SK-N-SH (cell line): ENCODE results near the gene TIMM10B. TPM values are rescaled to one million over a fixed set of nuclear protein-coding genes. Genes with fewer than 3 reads are reported as not detected.

Source experiments
- CTCF ChIA-PET: fragments of 300-600, 350-600 bp; formaldehyde crosslinking; extraction: SDS; loops from one replicate; lab custom pipeline; 2021; lab: Yijun Ruan, JAX
- POLR2A ChIA-PET: fragments of 350-600 bp; sonication (Branson Sonifier 250); formaldehyde crosslinking; extraction: SDS; loops from one replicate; lab custom pipeline; 2020; ENCODE audit warnings: antibody characterized with exemption, inconsistent platforms; lab: Yijun Ruan, JAX
- DNase-seq: peaks from one replicate; pipeline ENCODE4 v3.0.0; 2012
- H2AFZ ChIP-seq: fragments of 200-600 bp; sonication (generic); 2 replicates; pipeline ENCODE4 v1.8.1; 2016; ENCODE audit warnings: antibody characterized with exemption, mild to moderate bottlenecking, low read depth
- H3F3A ChIP-seq: fragments of 200-600 bp; sonication (generic); replicated peaks from 2 replicates; pipeline ENCODE3; 2016; ENCODE audit warnings: antibody characterized with exemption, mild to moderate bottlenecking; ENCODE audit not compliant: insufficient read depth
- H3K27ac ChIP-seq, 2 experiments: fragments of 200-500 bp in 1 of 2; fragments of 200-600 bp in 1 of 2; sonication (Bioruptor generic) in 1 of 2; sonication (generic), shearing (Covaris generic) in 1 of 2; 2 replicates each; pipeline versions ENCODE4 v1.5.1 to v1.6.1; 2014 to 2016; ENCODE audit warnings: low read depth in 2 of 2, inconsistent platforms in 1 of 2, low read length in 1 of 2, mild to moderate bottlenecking in 1 of 2, mixed read lengths in 1 of 2
- H3K27me3 ChIP-seq: fragments of 200-600 bp; sonication (generic), shearing (Covaris generic); 2 replicates; pipeline ENCODE4 v1.6.1; 2016; ENCODE audit warnings: mixed run types; ENCODE audit not compliant: insufficient read depth
- H3K36me3 ChIP-seq, 2 experiments: fragments of 200-500 bp in 1 of 2; fragments of 200-600 bp in 1 of 2; sonication (Bioruptor generic) in 1 of 2; sonication (generic) in 1 of 2; replicated peaks in 1 of 2; 2 replicates each; pipeline versions ENCODE3 to v1.5.1; 2014 to 2016; ENCODE audit warnings: low read length in 1 of 2, mild to moderate bottlenecking in 1 of 2; ENCODE audit not compliant: insufficient read depth in 2 of 2, control insufficient read depth in 1 of 2
- H3K4me1 ChIP-seq, 2 experiments: fragments of 200-500 bp in 1 of 2; fragments of 200-600 bp in 1 of 2; sonication (Bioruptor generic) in 1 of 2; sonication (generic), shearing (Covaris generic) in 1 of 2; 2 replicates each; pipeline versions ENCODE4 v1.5.1 to v1.6.1; 2014 to 2016; ENCODE audit warnings: low read depth in 1 of 2, low read length in 1 of 2, mixed run types in 1 of 2; ENCODE audit not compliant: insufficient read depth in 2 of 2, control insufficient read depth in 1 of 2
- H3K4me2 ChIP-seq: fragments of 200-600 bp; sonication (generic), shearing (Covaris generic); 2 replicates; pipeline ENCODE4 v1.6.1; 2017; ENCODE audit warnings: mixed run types
- H3K4me3 ChIP-seq, 2 experiments: fragments of 200-500 bp in 1 of 2; fragments of 200-600 bp in 1 of 2; sonication (Bioruptor generic) in 1 of 2; sonication (generic), shearing (Covaris generic) in 1 of 2; 2 replicates each; pipeline versions ENCODE4 v1.5.1 to v1.8.1; 2014 to 2016; ENCODE audit warnings: low read depth in 2 of 2, inconsistent platforms in 1 of 2, low read length in 1 of 2, mild to moderate bottlenecking in 1 of 2, mixed read lengths in 1 of 2, moderate library complexity in 1 of 2
- H3K79me2 ChIP-seq: fragments of 200-600 bp; sonication (generic); 2 replicates; pipeline ENCODE4 v1.8.1; 2017; ENCODE audit warnings: mild to moderate bottlenecking; ENCODE audit not compliant: insufficient read depth
- H3K9ac ChIP-seq: fragments of 200-600 bp; sonication (generic); 2 replicates; pipeline ENCODE4 v1.6.1; 2017; ENCODE audit warnings: mixed run types
- H3K9me2 ChIP-seq: fragments of 200-600 bp; sonication (generic); 2 replicates; pipeline ENCODE4 v1.6.1; 2017; ENCODE audit warnings: mixed run types
- H3K9me3 ChIP-seq: fragments of 200-600 bp; sonication (generic); 2 replicates; pipeline ENCODE4 v1.6.1; 2017; ENCODE audit warnings: mixed run types, mild to moderate bottlenecking, moderate library complexity
- H4K20me1 ChIP-seq: fragments of 200-600 bp; sonication (generic); 2 replicates; pipeline ENCODE4 v1.6.1; 2017; ENCODE audit warnings: mild to moderate bottlenecking, mixed run types; ENCODE audit not compliant: insufficient read depth
- ELF1 ChIP-seq: IDR thresholded peaks from 2 replicates; pipeline ENCODE4 v1.4.0; 2012
- FOSL2 ChIP-seq: IDR thresholded peaks from 2 replicates; pipeline ENCODE4 v1.4.0; 2012; ENCODE audit warnings: low read depth, mild to moderate bottlenecking, moderate library complexity, borderline replicate concordance
- FOXM1 ChIP-seq: IDR thresholded peaks from 2 replicates; pipeline ENCODE4 v1.4.0; 2012; ENCODE audit warnings: low read depth, mild to moderate bottlenecking
- NRF1 ChIP-seq: IDR thresholded peaks from 2 replicates; pipeline ENCODE4 v1.6.1; 2012; ENCODE audit warnings: low read depth, mild to moderate bottlenecking, low read length
- POLR2AphosphoS5 ChIP-seq: IDR thresholded peaks from 2 replicates; pipeline ENCODE4 v1.6.1; 2012; ENCODE audit warnings: low read depth, low read length
- RAD21 ChIP-seq: IDR thresholded peaks from 2 replicates; pipeline ENCODE4 v1.6.1; 2012; ENCODE audit warnings: mild to moderate bottlenecking, low read length
- RCOR1 ChIP-seq: fragments of 150-350 bp; IDR thresholded peaks from 2 replicates; pipeline ENCODE4 v1.6.1; 2017; ENCODE audit warnings: antibody characterized with exemption, low read length
- SMC3 ChIP-seq: IDR thresholded peaks from 2 replicates; pipeline ENCODE4 v1.6.1; 2012; ENCODE audit warnings: low read depth, low read length, improper control_type of control experiment
- TAF1 ChIP-seq: IDR thresholded peaks from 2 replicates; pipeline ENCODE4 v1.6.1; 2012; ENCODE audit warnings: low read depth, mild to moderate bottlenecking, low read length, moderate library complexity, borderline replicate concordance
- WGBS: methylation state at CpG from one replicate; pipeline ENCODE4 v1.1.6; 2017; ENCODE audit warnings: low lambda C conversion rate; 5-methylcytosine and 5-hydroxymethylcytosine counted together
- polyA plus RNA-seq, 3 experiments: library from polyadenylated mRNA; depleted of rRNA; stranded (reverse); fragments of >200 nt; gene quantifications; 2 replicates each; pipeline ENCODE4 v1.2.3, GENCODE V29; 2012
- TF ChIP-seq, protein P1 (sequence below): IDR thresholded peaks from 2 replicates; pipeline ENCODE4 v1.4.0; 2012; ENCODE audit warnings: low read depth, borderline replicate concordance
- TF ChIP-seq, protein P2 (sequence below): fragments of 200-600 bp; sonication (generic); IDR thresholded peaks from 2 replicates; pipeline ENCODE4 v1.6.1; 2017; ENCODE audit warnings: antibody characterized with exemption, mild to moderate bottlenecking, moderate library complexity

Gene TIMM10B
- polyA plus RNA-seq, 1 of the 3 experiments (the other 2 are of a cell fraction) = 26.2 TPM

DNA sequence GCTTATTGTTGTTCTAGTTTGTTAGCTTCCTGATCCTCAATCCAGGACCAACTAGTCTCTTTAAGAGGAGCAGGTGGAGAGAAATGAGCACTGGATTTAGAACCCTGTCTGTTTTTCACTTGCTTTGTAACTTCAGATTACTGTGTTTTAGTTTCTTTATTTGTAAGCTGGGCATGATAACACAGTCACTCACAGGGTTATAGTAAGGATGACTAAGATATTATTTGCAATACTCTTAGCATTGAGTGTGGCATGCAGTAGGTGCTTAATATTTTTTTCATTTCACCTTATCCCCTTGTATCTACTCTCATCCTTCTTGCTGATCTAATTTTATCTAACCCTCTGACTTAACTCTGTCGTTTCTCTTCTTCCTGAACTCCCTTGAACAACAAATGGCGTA is 49.5 kb downstream of the TIMM10B start (continued):
- TF ChIP-seq, protein P1, sequence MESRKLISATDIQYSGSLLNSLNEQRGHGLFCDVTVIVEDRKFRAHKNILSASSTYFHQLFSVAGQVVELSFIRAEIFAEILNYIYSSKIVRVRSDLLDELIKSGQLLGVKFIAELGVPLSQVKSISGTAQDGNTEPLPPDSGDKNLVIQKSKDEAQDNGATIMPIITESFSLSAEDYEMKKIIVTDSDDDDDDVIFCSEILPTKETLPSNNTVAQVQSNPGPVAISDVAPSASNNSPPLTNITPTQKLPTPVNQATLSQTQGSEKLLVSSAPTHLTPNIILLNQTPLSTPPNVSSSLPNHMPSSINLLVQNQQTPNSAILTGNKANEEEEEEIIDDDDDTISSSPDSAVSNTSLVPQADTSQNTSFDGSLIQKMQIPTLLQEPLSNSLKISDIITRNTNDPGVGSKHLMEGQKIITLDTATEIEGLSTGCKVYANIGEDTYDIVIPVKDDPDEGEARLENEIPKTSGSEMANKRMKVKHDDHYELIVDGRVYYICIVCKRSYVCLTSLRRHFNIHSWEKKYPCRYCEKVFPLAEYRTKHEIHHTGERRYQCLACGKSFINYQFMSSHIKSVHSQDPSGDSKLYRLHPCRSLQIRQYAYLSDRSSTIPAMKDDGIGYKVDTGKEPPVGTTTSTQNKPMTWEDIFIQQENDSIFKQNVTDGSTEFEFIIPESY = no peak
- TF ChIP-seq NRF1 (no peak), POLR2AphosphoS5 (no peak), FOXM1 (no peak), ELF1 (no peak)
- TF ChIP-seq, protein P2, sequence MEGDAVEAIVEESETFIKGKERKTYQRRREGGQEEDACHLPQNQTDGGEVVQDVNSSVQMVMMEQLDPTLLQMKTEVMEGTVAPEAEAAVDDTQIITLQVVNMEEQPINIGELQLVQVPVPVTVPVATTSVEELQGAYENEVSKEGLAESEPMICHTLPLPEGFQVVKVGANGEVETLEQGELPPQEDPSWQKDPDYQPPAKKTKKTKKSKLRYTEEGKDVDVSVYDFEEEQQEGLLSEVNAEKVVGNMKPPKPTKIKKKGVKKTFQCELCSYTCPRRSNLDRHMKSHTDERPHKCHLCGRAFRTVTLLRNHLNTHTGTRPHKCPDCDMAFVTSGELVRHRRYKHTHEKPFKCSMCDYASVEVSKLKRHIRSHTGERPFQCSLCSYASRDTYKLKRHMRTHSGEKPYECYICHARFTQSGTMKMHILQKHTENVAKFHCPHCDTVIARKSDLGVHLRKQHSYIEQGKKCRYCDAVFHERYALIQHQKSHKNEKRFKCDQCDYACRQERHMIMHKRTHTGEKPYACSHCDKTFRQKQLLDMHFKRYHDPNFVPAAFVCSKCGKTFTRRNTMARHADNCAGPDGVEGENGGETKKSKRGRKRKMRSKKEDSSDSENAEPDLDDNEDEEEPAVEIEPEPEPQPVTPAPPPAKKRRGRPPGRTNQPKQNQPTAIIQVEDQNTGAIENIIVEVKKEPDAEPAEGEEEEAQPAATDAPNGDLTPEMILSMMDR = no peak

DNA sequence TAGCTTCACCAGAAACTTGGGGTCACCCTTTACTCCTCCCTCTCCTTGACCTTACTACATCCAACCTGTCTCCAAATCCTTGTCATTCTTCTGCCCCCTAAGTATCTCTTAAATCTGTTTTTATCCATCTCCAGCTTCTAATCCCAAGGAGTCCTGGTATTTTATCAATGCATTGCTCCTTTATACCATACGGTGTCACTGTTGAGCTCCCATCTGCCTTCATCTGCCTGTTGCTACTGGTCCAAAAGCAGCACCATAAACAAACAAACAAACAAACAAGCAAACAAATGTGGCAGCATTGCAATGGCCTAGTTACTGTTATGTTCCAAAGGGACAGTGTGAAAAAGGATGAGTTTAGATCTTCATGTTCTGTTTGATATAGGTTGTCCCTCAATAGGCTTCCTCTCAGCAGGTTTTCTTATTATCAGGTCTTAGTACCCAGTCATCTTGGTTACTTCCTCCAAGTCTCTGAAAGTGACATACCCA is 50.0 kb downstream of the TIMM10B start:
- no peak overlapping the region for H3K4me2 ChIP-seq
- DNase-seq = peak; percentile 61
- H3K36me3 ChIP-seq = peaks cover 0 to 18% of the 10 kb centered on the region in 2 experiments
- no peaks in the 10 kb centered on the region for H3K27me3 ChIP-seq
- CTCF ChIA-PET = interaction anchor here (0.6 to 6.0 kb wide), 66 partner anchors 8 to 226 kb away, joined by 3 to 60 read pairs (median 5); partner anchors contain the start of genes DCHS1, ILK, MRPL17 and TAF10
- WGBS = 0% methylated on average over 1 of the region's 1 CpG
- H3K79me2 ChIP-seq = no peaks in the 10 kb centered on the region
- H3K27ac ChIP-seq = no peak overlapping the region
- no peak overlapping the region for H2AFZ ChIP-seq
- H3K9ac ChIP-seq = no peak overlapping the region
- H3K4me3 ChIP-seq = no peak overlapping the region
- H3K4me1 ChIP-seq = peaks cover 0 to 3% of the 10 kb centered on the region in 2 experiments; a peak in 2 of 4 replicates
- H4K20me1 ChIP-seq = no peaks in the 10 kb centered on the region
- H3K9me3 ChIP-seq = no peaks in the 10 kb centered on the region
- TF ChIP-seq RCOR1 (0 out of 2 replicates have a peak, but pooled peaks have one; percentile 13), FOSL2 (no peak), RAD21 (peak; percentile 85), TAF1 (no peak), SMC3 (peak; percentile 72)
- TF ChIP-seq, protein P2 = peak; percentile 91
- POLR2A ChIA-PET = interaction anchor here (0.7 to 1.6 kb wide), 2 partner anchors 81 to 150 kb away, joined by 3 to 5 read pairs; partner anchors contain the start of gene TAF10
- no peaks in the 10 kb centered on the region for H3K9me2 ChIP-seq
- no peaks in the 10 kb centered on the region for H3F3A ChIP-seq

Other genes starting within 250 kb of the TIMM10B start
- gene FHIP1B, start 246.9 kb upstream of the TIMM10B start, polyA plus RNA-seq (2012; rRNA removed) = 26.3 and 38.2 TPM in 2 replicates
- 0.08 and 0.13 TPM in 2 replicates for gene CNGA4, start 242.4 kb upstream of the TIMM10B start, polyA plus RNA-seq (2012; rRNA removed)
- gene CCKBR, start 221.7 kb upstream of the TIMM10B start, polyA plus RNA-seq (2012; rRNA removed) = not detected in 2 replicates
- gene CAVIN3, start 161.0 kb upstream of the TIMM10B start, polyA plus RNA-seq (2012; rRNA removed) = 21.5 and 23.5 TPM in 2 replicates
- gene SMPD1, start 91.0 kb upstream of the TIMM10B start, polyA plus RNA-seq (2012; rRNA removed) = 59.6 and 69.2 TPM in 2 replicates
- 32.9 and 35.9 TPM in 2 replicates for gene APBB1, start 62.4 kb upstream of the TIMM10B start, polyA plus RNA-seq (2012; rRNA removed)
- gene HPX, start 40.5 kb upstream of the TIMM10B start, polyA plus RNA-seq (2012; rRNA removed) = 1.8 and 2.3 TPM in 2 replicates
- gene TRIM3, start 7.6 kb upstream of the TIMM10B start, polyA plus RNA-seq (2012; rRNA removed) = 22.8 and 26.6 TPM in 2 replicates
- gene ARFIP2, start 170 bp upstream of the TIMM10B start, polyA plus RNA-seq (2012; rRNA removed) = 128 and 162 TPM in 2 replicates
- gene DNHD1, start 15.8 kb downstream of the TIMM10B start, polyA plus RNA-seq (2012; rRNA removed) = 5.3 and 7.6 TPM in 2 replicates
- 7.8 and 8.6 TPM in 2 replicates for gene RRP8, start 122.1 kb downstream of the TIMM10B start, polyA plus RNA-seq (2012; rRNA removed)
- gene ILK, start 122.3 kb downstream of the TIMM10B start, polyA plus RNA-seq (2012; rRNA removed) = 241 and 268 TPM in 2 replicates
- gene TAF10, start 130.7 kb downstream of the TIMM10B start, polyA plus RNA-seq (2012; rRNA removed) = 163 and 213 TPM in 2 replicates
- 94.0 and 105 TPM in 2 replicates for gene TPP1, start 137.9 kb downstream of the TIMM10B start, polyA plus RNA-seq (2012; rRNA removed)
- 3.0 and 5.7 TPM in 2 replicates for gene DCHS1, start 174.3 kb downstream of the TIMM10B start, polyA plus RNA-seq (2012; rRNA removed)
- 88.3 and 88.6 TPM in 2 replicates for gene MRPL17, start 201.8 kb downstream of the TIMM10B start, polyA plus RNA-seq (2012; rRNA removed)